Measurements from ENCODE around the gene EEF2KMT. TPM values are rescaled to one million over a fixed set of nuclear protein-coding genes. Genes with fewer than 3 reads are reported as not detected.
A peak's percentile ranks its signal among the peaks of the same experiment; 100 is the strongest.
"Not testable (repeated sequence)": the region's sequence is repeated elsewhere in the genome, so short reads cannot be mapped to it uniquely, and the experiment has no call there.

EEF2KMT gene
- total RNA-seq, 1 experiment from 2014 or later = 13.9 TPM

- peak; percentile 32 to 46 for DNase-seq
- BruUV-seq (replicated peaks); H3K27me3 Mint-ChIP-seq (ENCODE audit: insufficient read depth, unreplicated experiment); H3K9me3 Mint-ChIP-seq (ENCODE audit: unreplicated experiment); H3K36me3 Mint-ChIP-seq (ENCODE audit: insufficient read depth, unreplicated experiment); H3K36me3 ChIP-seq (ENCODE audit: control insufficient read depth, insufficient read depth, low read length); H3K9me3 ChIP-seq; CTCF ChIA-PET; H3K27me3 ChIP-seq (replicated peaks; ENCODE audit: control insufficient read depth, insufficient read depth, low read length); POLR2A ChIA-PET; H3K4me1 ChIP-seq; H3K4me1 Mint-ChIP-seq (ENCODE audit: low read depth, unreplicated experiment): not testable (repeated sequence)
- H3K27ac Mint-ChIP-seq (ENCODE audit: unreplicated experiment) = peak overlapping the region; percentile 78
- peak overlapping the region; percentile 78 for H3K4me3 ChIP-seq (ENCODE audit: low read depth, low read length)
- intact Hi-C loops (cut with micrococcal nuclease; ENCODE audit: unreplicated experiment) = loop anchor here (5.0 to 10.0 kb wide), 2 partner anchors 62 to 140 kb away; partner anchors contain the start of genes NAGPA and SEC14L5
- H3K4me3 Mint-ChIP-seq (ENCODE audit: unreplicated experiment) = peak overlapping the region; percentile 82
These were observed 530 bp downstream of the EEF2KMT start for GRCh38 chr16:5097061-5097469.

DNA sequence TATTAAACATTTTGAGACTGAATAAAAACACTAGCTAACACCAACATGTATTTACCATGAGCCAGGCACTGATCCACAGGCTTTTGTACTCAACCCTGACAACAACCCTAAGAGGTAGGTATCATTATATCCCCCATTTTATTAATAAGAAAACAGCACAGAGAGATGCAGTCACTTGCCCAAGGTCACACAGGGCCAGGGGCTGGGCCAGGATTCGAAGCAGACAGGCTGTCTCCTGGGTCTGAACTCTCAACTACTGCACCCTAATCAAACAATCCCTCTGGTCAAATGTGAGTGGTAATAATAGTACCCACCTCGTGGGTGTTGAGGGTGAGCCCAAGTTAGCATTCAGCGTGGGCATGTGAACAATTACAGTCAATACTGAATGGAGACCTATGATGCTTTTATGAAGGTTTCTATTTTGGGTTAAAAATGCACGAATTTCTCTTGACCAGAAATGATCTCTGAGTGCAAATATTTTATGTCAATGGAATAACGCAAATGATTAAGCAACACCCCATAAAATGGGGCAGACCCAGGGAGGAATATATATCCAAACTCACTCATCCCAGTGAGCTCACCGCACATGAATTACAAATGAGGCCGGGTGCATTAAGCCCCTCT, 1.0 kb downstream of the EEF2KMT start:
- not testable (repeated sequence) for H3K4me1 Mint-ChIP-seq (ENCODE audit: low read depth, unreplicated experiment)

DNA sequence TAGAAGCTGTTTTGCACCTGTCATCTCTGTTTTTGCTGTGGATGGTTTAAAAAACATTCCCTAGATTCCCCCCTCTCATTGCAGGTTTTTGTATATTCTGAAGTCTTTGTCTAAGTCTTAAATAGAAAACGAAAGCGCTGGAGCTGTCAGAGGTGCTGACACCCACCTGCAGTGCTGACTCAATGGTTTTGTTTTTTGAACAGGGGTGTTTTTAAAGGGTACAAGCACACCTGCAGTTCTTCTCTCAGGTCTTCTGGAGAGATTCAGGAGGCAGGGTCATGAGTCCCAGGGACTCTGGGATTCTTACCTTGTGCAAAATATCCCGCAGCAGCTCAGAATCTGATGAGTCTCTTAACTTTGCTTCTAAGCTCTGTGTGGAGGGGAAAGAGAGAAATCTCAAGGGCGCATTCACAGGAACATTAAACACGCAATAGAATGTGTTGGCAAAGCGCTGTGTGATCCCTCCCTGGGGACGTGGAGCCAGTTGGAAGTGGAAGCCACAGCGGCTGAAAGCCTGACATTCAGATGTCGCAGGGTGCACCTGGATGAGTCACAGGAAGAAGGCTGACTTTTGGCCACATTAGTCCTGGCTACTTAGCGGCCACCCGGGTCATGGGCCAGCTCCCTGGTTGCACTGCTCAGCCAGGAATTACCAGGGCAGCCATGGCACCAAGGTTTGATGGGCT, 2.3 kb downstream of the EEF2KMT start:
- H3K27ac Mint-ChIP-seq (ENCODE audit: unreplicated experiment); H3K36me3 ChIP-seq (ENCODE audit: control insufficient read depth, insufficient read depth, low read length); BruUV-seq (replicated peaks); H3K4me3 ChIP-seq (ENCODE audit: low read depth, low read length); H3K4me1 ChIP-seq; H3K4me3 Mint-ChIP-seq (ENCODE audit: unreplicated experiment); DNase-seq; H3K9me3 ChIP-seq; H3K27me3 Mint-ChIP-seq (ENCODE audit: insufficient read depth, unreplicated experiment); H3K4me1 Mint-ChIP-seq (ENCODE audit: low read depth, unreplicated experiment); H3K9me3 Mint-ChIP-seq (ENCODE audit: unreplicated experiment); H3K27me3 ChIP-seq (replicated peaks; ENCODE audit: control insufficient read depth, insufficient read depth, low read length); POLR2A ChIA-PET; CTCF ChIA-PET: not testable (repeated sequence)
- intact Hi-C loops (cut with micrococcal nuclease; ENCODE audit: unreplicated experiment) = loop anchor here (5.0 to 10.0 kb wide), 2 partner anchors 60 to 138 kb away; partner anchors contain the start of genes NAGPA and SEC14L5
- H3K36me3 Mint-ChIP-seq (ENCODE audit: insufficient read depth, unreplicated experiment) = peaks cover 10% of the 10 kb centered on the region

More for the DNA sequence above, 1.0 kb downstream of the EEF2KMT start:
- H3K27me3 Mint-ChIP-seq (ENCODE audit: insufficient read depth, unreplicated experiment); H3K27me3 ChIP-seq (replicated peaks; ENCODE audit: control insufficient read depth, insufficient read depth, low read length); CTCF ChIA-PET; H3K9me3 ChIP-seq; POLR2A ChIA-PET; H3K36me3 ChIP-seq (ENCODE audit: control insufficient read depth, insufficient read depth, low read length); DNase-seq; H3K9me3 Mint-ChIP-seq (ENCODE audit: unreplicated experiment); H3K4me1 ChIP-seq; H3K36me3 Mint-ChIP-seq (ENCODE audit: insufficient read depth, unreplicated experiment): not testable (repeated sequence)
- H3K4me3 ChIP-seq (ENCODE audit: low read depth, low read length) = peak overlapping the region; percentile 78
- H3K4me3 Mint-ChIP-seq (ENCODE audit: unreplicated experiment) = peak overlapping the region; percentile 82
- peak overlapping the region; percentile 78 for H3K27ac Mint-ChIP-seq (ENCODE audit: unreplicated experiment)
- intact Hi-C loops (cut with micrococcal nuclease; ENCODE audit: unreplicated experiment) = loop anchor here (5.0 to 10.0 kb wide), 2 partner anchors 62 to 139 kb away; partner anchors contain the start of genes NAGPA and SEC14L5
- TSS peak; percentile 60 for BruUV-seq (replicated peaks)

DNA sequence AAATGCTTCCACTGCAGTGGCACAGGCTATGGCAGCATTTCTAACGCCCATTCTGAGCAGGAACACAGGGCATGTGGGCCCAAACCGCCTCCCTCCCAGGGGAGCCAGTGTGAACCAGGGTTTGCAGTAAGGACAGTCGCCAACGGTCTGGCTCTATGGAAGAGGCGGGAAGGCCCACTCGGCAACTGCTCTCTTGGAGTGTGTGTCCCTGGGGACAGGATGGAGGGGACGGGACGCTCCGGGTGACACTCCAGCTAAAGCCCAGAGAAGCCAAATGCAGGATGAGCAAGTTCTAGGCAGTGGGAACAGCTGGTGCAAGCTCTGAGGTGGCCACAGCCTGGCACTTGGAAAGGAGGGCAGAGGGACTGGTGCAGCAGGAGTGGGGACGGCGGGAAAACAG, 3.8 kb downstream of the EEF2KMT start:
- H3K9me3 ChIP-seq; CTCF ChIA-PET; H3K4me1 ChIP-seq; H3K27ac Mint-ChIP-seq (ENCODE audit: unreplicated experiment); H3K9me3 Mint-ChIP-seq (ENCODE audit: unreplicated experiment); POLR2A ChIA-PET; H3K4me3 ChIP-seq (ENCODE audit: low read depth, low read length); H3K4me1 Mint-ChIP-seq (ENCODE audit: low read depth, unreplicated experiment); H3K27me3 ChIP-seq (replicated peaks; ENCODE audit: control insufficient read depth, insufficient read depth, low read length); H3K27me3 Mint-ChIP-seq (ENCODE audit: insufficient read depth, unreplicated experiment); DNase-seq; BruUV-seq (replicated peaks); H3K36me3 ChIP-seq (ENCODE audit: control insufficient read depth, insufficient read depth, low read length); H3K4me3 Mint-ChIP-seq (ENCODE audit: unreplicated experiment): not testable (repeated sequence)
- intact Hi-C loops (cut with micrococcal nuclease; ENCODE audit: unreplicated experiment) = loop anchor here (10.0 kb wide), 1 partner anchor 59 kb away; the partner anchor contains the start of gene NAGPA
- H3K36me3 Mint-ChIP-seq (ENCODE audit: insufficient read depth, unreplicated experiment) = peaks cover 12% of the 10 kb centered on the region

- H3K27me3 Mint-ChIP-seq (ENCODE audit: insufficient read depth, unreplicated experiment); H3K36me3 ChIP-seq (ENCODE audit: control insufficient read depth, insufficient read depth, low read length); H3K4me3 ChIP-seq (ENCODE audit: low read depth, low read length); H3K9me3 Mint-ChIP-seq (ENCODE audit: unreplicated experiment); H3K9me3 ChIP-seq; H3K4me3 Mint-ChIP-seq (ENCODE audit: unreplicated experiment); BruUV-seq (replicated peaks); POLR2A ChIA-PET; H3K27ac Mint-ChIP-seq (ENCODE audit: unreplicated experiment); H3K4me1 Mint-ChIP-seq (ENCODE audit: low read depth, unreplicated experiment); H3K4me1 ChIP-seq; DNase-seq; H3K27me3 ChIP-seq (replicated peaks; ENCODE audit: control insufficient read depth, insufficient read depth, low read length): not testable (repeated sequence)
- CTCF ChIA-PET = interaction anchor here (1.1 kb wide), 1 partner anchor 11 kb away, joined by 3 read pairs; no protein-coding TSS in a partner anchor
- intact Hi-C loops (cut with micrococcal nuclease; ENCODE audit: unreplicated experiment) = loop anchor here (10.0 kb wide), 1 partner anchor 58 kb away; the partner anchor contains the start of gene NAGPA
- H3K36me3 Mint-ChIP-seq (ENCODE audit: insufficient read depth, unreplicated experiment) = peaks cover 12% of the 10 kb centered on the region
These were observed 4.5 kb downstream of the EEF2KMT start for GRCh38 chr16:5093081-5093480.

- H3K27me3 Mint-ChIP-seq (ENCODE audit: insufficient read depth, unreplicated experiment); H3K4me1 ChIP-seq; POLR2A ChIA-PET; H3K4me1 Mint-ChIP-seq (ENCODE audit: low read depth, unreplicated experiment); H3K27me3 ChIP-seq (replicated peaks; ENCODE audit: control insufficient read depth, insufficient read depth, low read length); BruUV-seq (replicated peaks); H3K4me3 ChIP-seq (ENCODE audit: low read depth, low read length); H3K9me3 ChIP-seq; H3K4me3 Mint-ChIP-seq (ENCODE audit: unreplicated experiment); H3K36me3 ChIP-seq (ENCODE audit: control insufficient read depth, insufficient read depth, low read length); DNase-seq; H3K27ac Mint-ChIP-seq (ENCODE audit: unreplicated experiment); CTCF ChIA-PET; H3K9me3 Mint-ChIP-seq (ENCODE audit: unreplicated experiment): not testable (repeated sequence)
- intact Hi-C loops (cut with micrococcal nuclease; ENCODE audit: unreplicated experiment) = loop anchor here (10.0 kb wide), 1 partner anchor 56 kb away; the partner anchor contains the start of gene NAGPA
- H3K36me3 Mint-ChIP-seq (ENCODE audit: insufficient read depth, unreplicated experiment) = peaks cover 20% of the 10 kb centered on the region
These were observed 7.0 kb downstream of the EEF2KMT start for GRCh38 chr16:5090592-5090991.
